ENCODE results near the gene AGFG1. TPM values are rescaled to one million over a fixed set of nuclear protein-coding genes. Genes with fewer than 3 reads are reported as not detected.

AGFG1 gene
- total RNA-seq, 1 donor from 2014 or later = 57.8 TPM

DNA sequence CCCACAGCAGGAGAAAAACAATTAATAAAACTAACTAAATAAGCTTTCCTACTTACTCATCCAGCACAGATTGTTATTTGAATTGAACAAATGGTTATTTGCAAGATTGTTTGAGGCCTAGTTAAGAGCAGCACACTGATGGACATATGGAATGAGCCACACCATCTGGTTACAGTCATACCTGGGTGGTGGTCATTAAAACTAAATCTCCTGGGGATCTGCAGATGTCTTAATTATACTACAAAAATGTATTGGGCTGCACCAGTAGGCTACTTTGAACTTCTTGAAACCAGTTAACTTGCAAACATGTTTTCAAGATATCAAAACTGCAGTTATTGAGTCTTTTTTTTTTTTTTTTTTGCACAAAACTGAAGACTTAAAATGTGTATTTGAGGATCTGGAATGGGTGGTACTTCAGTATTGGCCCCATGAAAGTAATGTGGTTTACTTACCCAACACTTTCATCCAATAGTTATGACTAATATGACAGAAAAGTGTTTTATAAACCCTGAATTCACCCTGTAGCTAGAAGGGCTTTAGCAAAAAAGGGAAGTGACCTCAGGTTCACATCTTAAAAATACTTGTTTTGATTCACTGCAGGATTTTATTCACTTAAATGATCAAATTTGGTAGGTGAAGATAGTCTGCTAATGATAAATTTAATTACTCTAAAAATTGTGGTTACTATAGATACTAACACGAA lies 10.8 kb downstream of the AGFG1 start:
- intact Hi-C loops (cut with DNase I) = no loop called here
- ATAC-seq (no peak), DNase-seq (ENCODE audit: missing footprints) (no peak)

DNA sequence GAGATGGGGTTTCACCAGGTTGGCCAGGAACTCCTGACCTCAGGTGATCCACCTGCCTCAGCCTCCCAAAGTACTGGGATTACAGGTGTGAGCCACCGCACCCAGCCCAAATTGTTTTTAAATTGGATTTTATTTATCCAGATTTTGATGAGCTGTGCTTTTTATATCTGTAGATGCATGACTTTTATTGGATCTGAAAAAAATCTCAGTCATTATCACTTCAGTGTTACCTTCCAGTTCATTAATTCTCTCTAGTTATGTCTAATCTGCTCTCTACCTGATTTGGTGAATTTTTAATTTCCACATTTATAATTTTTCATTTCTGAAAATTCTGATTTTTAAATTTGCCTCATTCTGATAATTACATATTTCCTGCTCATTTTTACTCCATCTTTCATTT lies 13.5 kb downstream of the AGFG1 start:
- DNase-seq (ENCODE audit: missing footprints) (no peak), ATAC-seq (no peak)
- intact Hi-C loops (cut with DNase I) = no loop called here

DNA sequence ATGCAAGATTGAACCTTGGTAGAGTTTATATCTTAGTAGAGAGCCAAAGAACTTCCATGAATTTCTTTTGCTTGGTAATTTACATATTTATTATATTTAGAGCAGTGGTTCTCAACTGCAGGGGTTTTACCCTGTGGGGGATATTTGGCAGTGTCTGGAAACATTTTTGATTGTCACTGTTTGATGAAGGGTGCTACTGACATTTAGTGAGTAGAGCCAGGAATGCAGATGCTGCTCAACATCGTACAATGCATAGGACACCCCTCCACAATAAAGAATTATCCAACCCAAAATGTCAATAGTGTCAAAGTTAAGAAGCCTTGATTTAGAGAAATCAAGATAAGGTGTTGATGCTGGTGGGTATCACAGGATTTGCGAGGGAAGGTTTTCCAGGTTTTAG lies 14.7 kb downstream of the AGFG1 start:
- intact Hi-C loops (cut with DNase I) = no loop called here
- ATAC-seq (no peak), DNase-seq (ENCODE audit: missing footprints) (no peak)

DNA sequence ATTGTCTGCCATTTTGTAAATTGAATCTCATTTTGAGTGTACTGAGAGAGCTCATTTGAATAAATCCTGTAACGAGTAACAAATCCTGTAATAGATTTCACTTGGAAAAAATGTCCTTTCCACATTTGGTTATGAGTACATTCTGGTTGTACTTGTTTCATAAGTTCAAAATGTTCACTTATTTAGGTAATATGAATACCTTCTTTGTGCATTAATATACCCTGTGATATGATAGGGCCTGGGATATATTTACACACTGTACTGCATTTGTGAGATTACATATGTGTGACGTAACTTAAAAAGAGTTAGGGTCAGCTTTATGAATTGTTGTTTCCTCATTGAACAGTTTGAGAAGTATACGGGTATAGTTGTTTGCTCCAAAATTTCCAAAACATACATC lies 16.1 kb downstream of the AGFG1 start:
- no peak for ATAC-seq
- intact Hi-C loops (cut with DNase I) = no loop called here
- DNase-seq (ENCODE audit: missing footprints) = no peak

DNA sequence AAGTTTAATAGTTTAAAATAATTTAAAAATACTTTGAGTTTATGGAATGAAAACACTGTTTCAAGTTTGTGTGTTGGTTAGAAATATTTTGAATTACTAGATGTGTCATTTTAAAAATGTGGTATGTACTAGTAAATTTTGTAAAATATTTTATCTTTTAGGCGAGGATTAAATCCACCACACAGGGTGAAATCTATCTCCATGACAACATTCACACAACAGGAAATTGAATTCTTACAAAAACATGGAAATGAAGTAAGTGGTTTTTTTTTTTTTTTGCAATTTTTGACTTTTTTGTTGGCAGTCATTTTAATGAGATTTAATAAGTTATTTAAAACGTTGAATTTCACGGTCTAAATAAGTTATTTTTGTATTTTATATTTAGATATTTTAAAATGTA lies 19.4 kb downstream of the AGFG1 start:
- no peak for ATAC-seq

DNA sequence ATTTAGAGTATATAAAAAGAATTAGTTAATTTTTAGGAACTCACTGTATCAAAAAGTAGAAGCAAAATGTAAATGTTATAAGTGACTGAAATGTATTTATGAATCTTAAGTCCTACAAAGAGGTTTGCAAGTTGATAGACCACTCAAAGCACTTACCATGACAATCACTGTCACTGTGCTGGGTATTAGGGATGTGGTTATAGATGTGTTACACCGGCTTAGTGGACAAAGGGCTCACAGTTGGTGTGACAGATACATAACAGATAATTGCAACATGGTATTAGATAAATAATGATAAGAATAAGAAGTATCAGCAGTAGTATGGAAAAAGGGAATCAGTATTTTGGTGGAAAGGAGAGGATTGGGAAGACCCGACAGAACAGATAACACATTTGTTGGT lies 21.6 kb downstream of the AGFG1 start:
- ATAC-seq (no peak), DNase-seq (ENCODE audit: missing footprints) (no peak)
- intact Hi-C loops (cut with DNase I) = no loop called here

More for the DNA sequence above, 19.4 kb downstream of the AGFG1 start:
- intact Hi-C loops (cut with DNase I) = no loop called here
- DNase-seq (ENCODE audit: missing footprints) = no peak

DNA sequence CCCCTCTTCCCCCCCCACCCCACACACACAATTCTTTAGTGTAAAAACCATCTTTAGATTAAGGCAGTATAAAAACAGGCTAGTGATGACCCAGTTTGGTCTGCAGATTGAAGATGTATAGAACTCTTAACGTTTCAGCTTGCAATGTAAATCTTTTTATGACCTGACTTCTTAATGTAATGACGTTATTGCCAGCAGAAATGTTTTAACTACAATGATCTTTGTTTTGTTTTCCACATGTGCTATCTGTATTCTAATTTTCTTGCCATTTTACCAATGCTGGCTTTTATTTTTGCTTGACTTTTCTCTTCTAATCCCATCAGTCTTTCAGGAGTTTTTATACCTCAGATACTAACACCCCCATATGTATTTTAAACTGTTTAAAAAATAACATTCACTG lies 25.2 kb downstream of the AGFG1 start:
- no peak for DNase-seq (ENCODE audit: missing footprints)
- intact Hi-C loops (cut with DNase I) = no loop called here
- no peak for ATAC-seq

DNA sequence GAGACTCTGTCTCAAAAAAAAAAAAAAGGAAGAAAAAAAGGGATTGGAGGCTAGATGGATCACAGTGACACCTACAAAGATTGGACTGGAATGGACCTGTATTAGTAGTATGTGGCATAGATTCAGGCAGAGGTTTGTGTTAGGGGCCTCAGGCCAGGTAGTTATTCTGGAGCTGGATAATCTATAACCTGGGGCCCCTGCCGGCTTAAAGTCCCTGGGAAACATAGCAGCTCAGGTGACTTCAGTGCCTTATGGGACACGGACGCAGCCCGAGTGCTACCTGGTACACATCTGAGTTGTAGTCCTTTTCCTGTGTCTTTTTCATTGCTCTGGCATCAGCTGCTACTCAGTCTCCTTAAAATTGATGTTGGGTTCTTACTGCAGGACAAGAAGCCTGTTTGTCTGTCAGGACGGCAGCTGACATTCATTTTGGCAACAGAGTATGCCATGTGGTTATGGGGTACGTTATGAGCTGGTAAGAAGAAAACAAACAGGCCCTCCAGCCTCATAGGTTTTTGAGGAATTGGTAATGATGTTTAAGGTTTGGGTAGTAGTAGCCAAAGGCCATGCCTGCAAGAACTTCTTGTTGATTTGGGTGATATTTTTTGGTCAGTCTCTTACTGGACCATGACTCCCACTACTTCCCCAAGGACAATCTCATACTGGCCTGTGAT lies 27.8 kb downstream of the AGFG1 start:
- intact Hi-C loops (cut with DNase I) = no loop called here
- no peak for ATAC-seq
- DNase-seq (ENCODE audit: missing footprints) = no peak

DNA sequence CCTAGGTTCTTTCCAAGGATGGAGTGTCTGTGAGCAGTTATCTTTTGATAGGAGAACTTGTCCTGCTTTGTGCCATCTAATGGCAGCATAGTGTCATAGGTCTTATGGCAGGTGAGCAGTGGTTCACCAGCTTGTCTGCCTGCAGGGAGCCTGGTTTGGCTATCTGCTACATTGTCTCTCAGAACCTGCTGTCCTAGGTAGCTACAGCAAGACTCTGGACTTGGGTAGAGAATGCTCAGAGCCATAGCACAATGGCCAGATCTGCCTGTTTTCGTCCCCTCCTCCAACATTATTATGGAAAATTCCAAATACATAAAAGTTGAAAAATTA lies 28.3 kb downstream of the AGFG1 start:
- intact Hi-C loops (cut with DNase I) = no loop called here
- DNase-seq (ENCODE audit: missing footprints) (no peak), ATAC-seq (no peak)

DNA sequence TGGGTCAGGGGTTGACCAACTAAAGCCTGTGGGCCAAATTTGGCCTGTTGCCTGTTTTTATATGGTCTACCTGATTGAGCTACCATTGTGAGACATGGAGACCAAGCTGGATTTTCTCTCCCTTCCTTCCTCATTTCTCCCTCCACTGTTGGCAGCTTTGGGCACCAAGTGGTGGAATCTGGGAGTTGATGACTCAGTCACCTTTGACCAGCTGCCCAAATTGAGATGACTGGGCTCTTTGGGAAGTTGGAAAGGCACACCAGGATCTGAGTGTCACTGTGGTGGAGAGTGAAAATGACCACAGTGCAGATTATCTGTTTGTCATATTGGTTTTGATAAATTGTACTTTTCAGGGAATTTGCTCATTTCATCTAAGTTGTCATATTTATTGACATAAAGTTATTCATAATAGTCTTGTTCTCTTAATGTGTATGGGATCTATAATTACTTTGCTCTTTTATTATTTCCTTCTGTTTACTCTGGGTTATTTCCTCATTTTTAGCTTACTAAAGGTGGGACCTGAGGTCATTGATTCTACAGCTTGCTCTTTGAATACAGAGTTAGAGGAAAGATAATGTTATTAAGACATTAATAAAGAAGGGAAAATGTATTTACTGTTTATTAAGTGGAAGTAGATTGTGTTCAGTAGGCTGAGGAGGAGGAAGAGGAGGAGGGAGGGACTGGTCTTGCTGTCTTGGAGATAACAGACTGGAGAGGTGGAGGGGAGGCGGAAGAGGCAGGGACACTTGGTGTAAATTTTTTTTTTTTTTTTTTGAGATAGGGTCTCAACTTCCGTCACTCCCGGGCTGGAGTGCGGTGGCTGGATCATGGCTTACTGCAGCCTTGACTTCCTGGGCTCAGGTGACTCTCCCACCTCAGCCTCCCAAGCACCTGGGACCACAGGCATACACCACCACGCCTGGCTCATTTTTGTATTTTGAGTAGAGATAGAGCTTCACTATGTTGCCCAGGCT lies 31.8 kb downstream of the AGFG1 start:
- ATAC-seq = peak; percentile 65
- DNase-seq (ENCODE audit: missing footprints) = no peak
- intact Hi-C loops (cut with DNase I) = no loop called here

DNA sequence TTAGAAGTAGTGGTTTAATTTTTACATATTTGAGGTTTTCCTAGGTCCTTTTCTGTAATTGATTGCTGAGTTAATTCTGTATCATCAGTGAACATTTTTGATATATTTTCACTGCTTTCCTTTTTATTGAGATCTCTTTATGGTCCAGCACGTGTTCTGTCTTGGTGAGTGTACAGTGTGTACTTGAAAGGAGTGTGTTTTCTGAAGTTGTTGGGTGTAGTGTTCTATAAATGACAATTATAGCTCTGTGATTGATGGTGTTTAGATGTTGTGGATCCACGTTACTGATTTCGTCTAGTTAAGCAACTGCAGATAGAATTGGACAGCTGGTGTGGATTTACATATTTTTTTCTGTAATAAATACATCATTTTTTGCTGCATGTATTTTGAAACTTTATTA lies 32.7 kb downstream of the AGFG1 start:
- DNase-seq (ENCODE audit: missing footprints) (no peak), ATAC-seq (no peak)
- intact Hi-C loops (cut with DNase I) = no loop called here

DNA sequence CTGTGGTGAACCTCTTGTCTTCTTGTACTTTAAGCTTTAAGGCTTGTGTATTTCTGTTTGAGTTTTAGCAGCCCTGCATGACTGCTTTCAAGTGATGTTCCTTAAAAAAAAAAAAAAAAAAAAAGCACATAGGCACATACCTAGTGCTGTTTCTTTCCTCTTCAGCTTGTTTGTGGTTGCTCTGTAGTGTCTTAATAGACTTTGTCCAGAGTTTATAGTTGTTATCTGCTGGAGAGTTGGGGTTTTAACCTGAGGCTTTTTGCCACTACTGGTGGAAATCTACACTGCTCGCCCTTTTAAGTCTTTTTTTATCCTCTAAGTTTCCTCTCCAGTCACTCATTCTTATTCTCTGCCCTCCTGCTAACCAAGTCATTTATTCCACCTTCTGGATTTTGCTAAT lies 34.5 kb downstream of the AGFG1 start:
- ATAC-seq (no peak), DNase-seq (ENCODE audit: missing footprints) (no peak)
- intact Hi-C loops (cut with DNase I) = no loop called here

DNA sequence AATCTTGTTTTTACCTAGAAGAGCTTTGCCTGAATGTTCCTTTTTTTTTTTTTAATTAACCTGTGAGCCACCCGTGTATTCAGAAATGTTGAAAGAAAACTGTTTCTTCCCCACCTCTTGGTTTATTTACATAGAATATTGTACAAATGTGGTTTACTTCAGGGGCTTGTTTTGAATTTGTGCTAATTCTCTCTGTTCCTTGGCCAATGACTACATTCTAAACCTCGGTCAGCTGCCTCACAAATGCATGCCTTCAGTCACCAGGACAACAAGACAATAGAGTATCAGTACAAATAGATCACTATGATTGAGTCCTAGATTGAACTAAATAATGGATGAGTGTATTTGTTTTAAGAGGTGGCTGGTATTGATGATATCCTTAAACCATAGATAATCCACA lies 36.0 kb downstream of the AGFG1 start:
- intact Hi-C loops (cut with DNase I) = no loop called here
- DNase-seq (ENCODE audit: missing footprints) (no peak), ATAC-seq (no peak)

DNA sequence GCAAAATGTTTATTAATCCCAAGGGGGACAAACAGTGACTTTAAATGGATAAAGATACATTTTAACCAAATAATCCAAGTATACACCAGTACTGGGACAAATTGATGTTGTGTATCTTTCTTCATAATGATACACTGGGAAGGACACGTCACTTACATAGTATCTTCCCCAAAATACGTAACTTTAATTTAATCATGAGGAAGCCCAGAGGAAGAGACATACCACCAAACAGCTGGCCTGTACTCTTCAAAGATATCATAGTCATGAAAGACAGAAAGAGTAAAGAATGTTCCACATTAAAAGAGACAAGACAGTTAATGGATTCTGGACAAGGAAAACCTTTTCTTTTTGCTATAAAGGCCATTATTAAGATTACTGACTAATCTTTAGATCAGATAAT lies 37.1 kb downstream of the AGFG1 start:
- no peak for ATAC-seq
- DNase-seq (ENCODE audit: missing footprints) = no peak
- intact Hi-C loops (cut with DNase I) = no loop called here

DNA sequence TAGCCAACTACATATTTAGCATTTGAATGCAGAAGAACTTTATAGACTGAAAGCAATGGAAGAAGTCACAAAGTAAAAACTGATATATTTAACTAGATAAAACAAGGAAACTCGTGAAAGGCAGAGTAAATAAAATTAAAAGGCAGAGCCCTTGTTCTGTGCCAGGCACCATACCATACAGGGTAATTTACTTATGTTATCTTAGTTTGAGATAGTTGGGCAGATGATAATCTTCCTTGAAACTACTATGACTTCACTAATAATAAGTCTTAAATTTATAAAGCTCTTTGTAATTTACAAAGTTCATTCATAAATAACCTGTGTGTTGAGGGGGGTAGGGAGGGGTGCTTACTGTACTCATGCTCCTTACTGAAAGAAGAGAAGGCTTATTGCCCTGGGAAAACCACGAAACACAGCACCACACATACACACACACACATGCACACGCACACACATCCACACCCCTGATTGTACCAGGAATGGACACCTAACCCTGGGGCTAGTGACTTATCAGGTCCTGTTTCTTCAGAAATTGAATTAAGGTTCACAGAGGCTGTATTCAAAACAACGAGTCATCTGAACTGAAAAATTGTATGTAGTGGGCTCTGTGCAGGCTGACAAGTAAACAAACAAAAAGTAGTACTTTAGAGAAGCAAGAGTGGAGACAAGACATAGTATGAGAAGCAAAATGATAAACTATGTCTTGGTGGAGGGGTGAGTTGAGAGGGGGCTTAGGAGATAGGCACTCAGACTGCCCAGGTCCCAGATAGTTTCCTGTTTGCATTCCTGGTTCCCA lies 38.1 kb downstream of the AGFG1 start:
- intact Hi-C loops (cut with DNase I) = loop anchor here (5.0 kb wide), 1 partner anchor 33 kb away; no protein-coding TSS in a partner anchor
- DNase-seq (ENCODE audit: missing footprints) (no peak), ATAC-seq (no peak)

DNA sequence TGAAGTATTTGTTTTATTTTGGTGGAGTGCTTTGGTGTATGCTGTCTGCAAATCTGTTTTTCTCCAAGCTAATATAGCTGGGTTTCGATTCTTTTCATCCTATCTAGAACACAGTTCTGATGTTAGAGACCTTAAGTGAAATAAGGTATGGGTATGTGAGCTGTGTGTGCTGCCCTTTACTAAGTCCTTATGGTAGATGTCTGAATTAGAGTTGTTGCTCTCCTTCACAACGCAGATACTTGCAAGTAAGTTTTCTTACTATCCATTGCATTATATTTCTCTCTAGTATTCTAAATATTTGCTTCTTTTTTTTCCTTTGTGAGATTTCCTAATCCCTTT lies 38.6 kb downstream of the AGFG1 start:
- intact Hi-C loops (cut with DNase I) = loop anchor here (5.0 kb wide), 1 partner anchor 33 kb away; no protein-coding TSS in a partner anchor
- ATAC-seq = no peak
- no peak for DNase-seq (ENCODE audit: missing footprints)

DNA sequence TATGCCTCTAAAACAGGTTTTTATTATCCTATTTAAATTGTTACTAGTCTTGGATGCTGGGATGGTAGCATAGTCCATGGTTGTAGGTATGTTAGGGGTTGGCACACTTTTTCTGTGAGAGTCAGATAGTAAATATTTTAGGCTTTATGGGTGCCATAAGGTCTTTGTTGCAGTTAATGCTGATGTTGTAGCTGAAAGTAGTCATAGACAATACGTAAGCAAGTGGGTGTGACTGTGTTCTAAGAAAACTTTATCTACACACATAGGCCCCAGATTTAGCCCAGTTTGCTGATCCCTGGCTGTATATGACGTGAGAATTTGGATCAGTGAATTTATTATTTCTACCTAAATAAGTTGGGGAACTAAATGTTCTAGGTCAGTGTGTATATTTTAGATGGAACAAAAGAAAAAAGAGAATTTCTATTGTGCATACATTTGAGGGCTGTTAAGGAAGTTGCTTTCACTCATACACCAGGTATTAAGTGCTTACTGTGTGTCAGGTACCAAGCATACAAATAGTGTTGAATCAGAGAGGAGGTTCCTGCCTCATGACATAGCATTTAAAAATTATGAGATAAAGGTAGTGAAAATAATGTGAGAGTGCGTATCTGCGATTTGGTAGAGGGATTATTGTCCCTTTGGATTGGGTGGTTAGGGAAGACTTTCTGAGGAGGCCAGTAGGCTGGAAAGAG lies 39.4 kb downstream of the AGFG1 start:
- ATAC-seq = no peak
- DNase-seq (ENCODE audit: missing footprints) = no peak
- intact Hi-C loops (cut with DNase I) = loop anchor here (5.0 kb wide), 1 partner anchor 34 kb away; no protein-coding TSS in a partner anchor

DNA sequence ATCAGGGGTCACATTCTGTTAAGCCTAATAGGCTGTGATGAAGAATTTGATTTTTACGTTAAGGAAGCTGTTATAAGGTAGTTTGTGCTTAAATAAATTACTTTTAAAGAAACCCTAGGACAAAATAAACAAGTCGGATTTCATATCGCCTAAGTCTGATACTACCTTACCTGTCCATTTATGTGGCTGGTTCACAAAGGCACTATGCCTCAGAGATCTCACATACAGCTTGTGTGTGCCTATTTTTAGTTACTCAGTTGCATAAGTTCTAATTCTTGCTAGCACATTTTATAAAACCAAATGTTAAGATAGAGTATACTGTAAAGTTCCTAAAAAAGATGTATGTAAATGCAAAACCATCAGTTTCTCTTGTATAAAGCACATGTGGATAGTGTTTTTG lies 40.0 kb downstream of the AGFG1 start:
- DNase-seq (ENCODE audit: missing footprints) = no peak
- ATAC-seq = no peak
- intact Hi-C loops (cut with DNase I) = loop anchor here (5.0 kb wide), 1 partner anchor 35 kb away; no protein-coding TSS in a partner anchor

Data from Right ventricle myocardium inferior (tissue), 1 donor.